Activated CD4-positive, alpha-beta T cell treated with anti-CD3 and anti-CD28 coated beads, Interleukin-2, Interleukin-4, amounts not matched to agents 100 ng/mL and 50 ng/mL, durations not matched to agents 16 hours and 8 hours (primary cell): ENCODE measurements around the gene NSUN3.

Experiments
- DNase-seq: peaks from one replicate; pipeline ENCODE4 v3.0.0-alpha.2; 2020; ENCODE audit warnings: low spot score

The NSUN3 gene

GRCh38 chr3:94130690-94131089 is 67.8 kb downstream of the NSUN3 start:
- DNase-seq = no peak

GRCh38 chr3:94132777-94133176 is 69.9 kb downstream of the NSUN3 start:
- DNase-seq = no peak

GRCh38 chr3:94136133-94136532 is 73.3 kb downstream of the NSUN3 start:
- DNase-seq = no peak

DNA sequence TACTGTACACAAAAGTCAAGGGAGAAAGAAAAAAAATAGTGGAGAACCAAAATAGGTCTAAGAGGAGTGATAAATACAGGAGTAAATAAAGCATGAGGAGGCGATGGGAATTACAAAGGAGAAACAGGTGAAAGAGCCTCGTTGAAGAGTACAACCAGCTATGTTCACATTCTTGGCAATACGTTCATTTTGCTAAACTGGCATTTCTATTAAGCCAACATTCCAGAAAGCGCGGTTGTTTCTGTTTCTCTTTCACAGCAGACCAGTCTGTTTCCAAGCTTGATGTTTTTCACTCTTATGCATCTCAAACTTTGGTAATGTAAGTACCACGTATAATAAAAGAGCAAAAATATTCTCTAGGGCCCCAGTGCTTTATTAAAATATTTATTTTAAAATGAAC is 74.5 kb downstream of the NSUN3 start:
- no peak for DNase-seq

- no peak for DNase-seq
Measured at GRCh38 chr3:94146455-94146854, 83.6 kb downstream of the NSUN3 start.

GRCh38 chr3:94147012-94147411 is 84.2 kb downstream of the NSUN3 start:
- no peak for DNase-seq

DNA sequence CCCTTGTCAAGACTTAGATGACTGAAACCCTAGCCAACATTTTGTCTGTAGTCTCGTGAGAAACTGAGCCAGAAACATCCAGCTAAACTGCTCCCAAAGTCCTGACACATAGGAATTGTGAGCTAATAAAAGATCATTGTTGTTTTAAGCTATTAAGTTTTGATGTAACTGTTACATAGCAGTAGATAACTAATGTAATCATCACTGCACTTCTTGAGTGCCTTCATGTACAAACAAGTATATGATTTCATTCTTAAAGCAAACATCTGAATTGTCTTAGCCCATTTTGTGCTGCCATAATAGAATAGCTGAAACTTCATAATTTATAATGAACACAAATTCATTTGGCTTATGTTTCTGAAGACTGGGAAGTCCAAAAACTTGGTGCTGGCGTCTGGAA is 87.3 kb downstream of the NSUN3 start:
- DNase-seq = no peak

GRCh38 chr3:94156626-94157025 is 93.8 kb downstream of the NSUN3 start:
- DNase-seq = no peak

DNA sequence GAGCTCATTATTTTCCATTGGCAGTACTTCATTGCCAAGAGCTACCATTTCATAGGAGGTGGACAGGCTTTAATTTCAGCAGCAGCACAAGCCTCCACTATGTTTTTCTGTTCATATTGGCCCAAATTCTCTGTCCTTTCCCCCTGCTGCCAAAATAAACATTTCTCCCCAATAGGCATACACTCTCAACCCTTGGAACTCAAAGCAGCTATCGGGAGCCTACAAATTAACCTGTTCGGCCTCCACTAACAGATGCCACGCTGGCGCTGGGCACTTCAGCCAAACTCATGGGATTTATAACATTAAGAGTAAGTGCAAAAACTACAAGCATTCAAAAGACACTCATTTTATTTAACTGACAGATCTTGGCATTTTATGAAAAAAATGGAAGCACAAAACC is 95.7 kb downstream of the NSUN3 start:
- no peak for DNase-seq

GRCh38 chr3:94159062-94159828 is 96.4 kb downstream of the NSUN3 start:
- DNase-seq = no peak

- DNase-seq = peak; percentile 39
Measured at GRCh38 chr3:94162700-94163099, 99.8 kb downstream of the NSUN3 start.

DNA sequence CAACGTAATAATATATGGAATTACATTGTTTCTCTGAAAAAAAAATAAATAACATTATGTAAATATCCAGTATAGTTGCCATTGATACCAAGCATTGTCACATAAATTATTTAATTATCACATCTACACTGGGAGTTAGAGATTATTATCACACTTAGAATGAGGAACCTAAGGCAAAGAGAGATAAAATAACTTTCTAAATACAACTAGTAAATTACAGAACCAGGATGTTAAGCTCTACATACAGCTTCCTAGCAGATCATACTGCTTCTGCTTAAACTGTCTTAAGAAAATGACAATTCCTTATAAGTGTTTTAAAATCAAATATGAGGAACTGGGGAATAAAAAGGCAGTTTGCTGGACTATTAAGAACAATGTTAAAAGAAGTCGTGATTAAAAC is 104.5 kb downstream of the NSUN3 start:
- DNase-seq = no peak

GRCh38 chr3:94167796-94168195 is 104.9 kb downstream of the NSUN3 start:
- no peak for DNase-seq

DNA sequence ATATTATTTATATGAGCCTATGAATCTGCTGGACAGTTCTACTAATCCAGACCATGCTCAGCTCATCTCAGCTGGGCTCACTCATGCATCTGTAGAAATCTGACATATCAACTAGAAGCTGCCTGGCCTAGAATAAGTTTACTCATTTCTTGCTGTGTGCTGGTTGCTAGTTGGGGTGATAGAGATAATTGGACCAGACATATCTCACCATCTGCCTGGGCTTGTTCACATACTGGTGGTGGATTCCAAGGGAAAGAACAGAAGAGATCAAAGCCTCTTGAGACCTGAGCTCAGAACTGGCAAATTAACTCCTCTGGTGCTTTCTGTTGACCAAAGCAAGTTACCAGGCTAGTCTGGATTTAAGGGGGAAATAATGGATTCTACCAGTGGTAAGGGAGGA is 109.1 kb downstream of the NSUN3 start:
- DNase-seq = no peak

DNA sequence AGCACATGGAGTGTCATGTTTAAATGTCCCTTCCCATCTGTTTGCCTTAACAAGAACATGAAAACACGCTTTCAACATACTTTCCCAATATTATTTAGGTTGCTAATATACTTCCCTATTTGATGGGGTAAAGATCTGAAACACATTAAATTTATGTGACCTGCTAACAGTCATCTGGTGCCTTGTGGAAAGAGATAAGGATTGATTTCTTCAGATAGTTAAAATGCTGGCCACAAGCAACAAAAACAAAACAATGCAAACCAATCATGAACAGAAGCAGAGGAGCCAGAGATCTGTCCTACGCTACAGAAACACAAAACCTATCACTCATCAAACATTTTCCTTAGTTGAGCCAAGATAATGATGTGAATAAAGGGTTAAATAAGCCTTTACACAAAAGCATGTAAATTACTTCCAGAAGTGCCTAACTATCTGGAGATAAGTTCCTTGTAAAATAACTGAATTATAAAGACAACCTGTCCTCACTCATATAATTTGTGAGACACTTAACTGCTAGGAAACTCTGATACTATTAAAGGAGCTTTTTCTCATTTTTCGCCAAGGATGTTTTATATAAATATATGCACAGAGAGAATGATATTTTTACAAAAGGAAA is 109.9 kb downstream of the NSUN3 start:
- no peak for DNase-seq

DNA sequence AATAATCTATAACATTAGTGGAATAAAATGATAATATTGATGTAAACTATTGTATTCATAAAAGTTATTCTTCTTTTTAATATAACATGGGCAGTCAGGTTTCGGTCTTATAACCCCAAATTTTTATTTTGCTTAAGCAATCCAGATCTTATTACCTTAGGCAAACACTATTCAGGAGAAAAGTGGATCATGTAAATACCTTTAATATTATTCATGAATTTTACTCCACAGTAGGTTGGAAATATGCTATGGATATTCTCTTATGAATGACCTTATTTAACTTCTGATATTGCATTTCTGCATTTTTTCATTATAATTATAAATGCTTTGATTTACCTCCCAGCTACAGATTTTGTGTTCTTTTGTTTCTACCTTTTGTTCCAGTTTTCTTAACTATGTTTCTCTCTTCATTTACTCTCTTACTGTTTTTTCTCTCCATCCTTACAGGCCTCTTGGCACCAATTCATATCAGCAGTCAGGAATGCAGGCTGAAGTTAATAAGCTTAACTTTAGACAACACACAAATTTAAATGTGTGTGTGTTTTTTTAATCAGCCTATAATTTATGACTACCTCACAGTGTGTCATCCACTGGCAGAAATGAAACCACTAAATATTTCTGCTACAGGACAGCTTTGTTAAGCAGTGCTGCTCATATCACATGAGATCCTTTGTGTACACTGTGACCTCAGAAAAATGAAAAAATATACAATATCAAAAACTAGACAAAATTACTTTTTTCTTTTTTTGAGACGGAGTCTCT is 111.0 kb downstream of the NSUN3 start:
- no peak for DNase-seq

GRCh38 chr3:94175677-94176076 is 112.8 kb downstream of the NSUN3 start:
- no peak for DNase-seq

DNA sequence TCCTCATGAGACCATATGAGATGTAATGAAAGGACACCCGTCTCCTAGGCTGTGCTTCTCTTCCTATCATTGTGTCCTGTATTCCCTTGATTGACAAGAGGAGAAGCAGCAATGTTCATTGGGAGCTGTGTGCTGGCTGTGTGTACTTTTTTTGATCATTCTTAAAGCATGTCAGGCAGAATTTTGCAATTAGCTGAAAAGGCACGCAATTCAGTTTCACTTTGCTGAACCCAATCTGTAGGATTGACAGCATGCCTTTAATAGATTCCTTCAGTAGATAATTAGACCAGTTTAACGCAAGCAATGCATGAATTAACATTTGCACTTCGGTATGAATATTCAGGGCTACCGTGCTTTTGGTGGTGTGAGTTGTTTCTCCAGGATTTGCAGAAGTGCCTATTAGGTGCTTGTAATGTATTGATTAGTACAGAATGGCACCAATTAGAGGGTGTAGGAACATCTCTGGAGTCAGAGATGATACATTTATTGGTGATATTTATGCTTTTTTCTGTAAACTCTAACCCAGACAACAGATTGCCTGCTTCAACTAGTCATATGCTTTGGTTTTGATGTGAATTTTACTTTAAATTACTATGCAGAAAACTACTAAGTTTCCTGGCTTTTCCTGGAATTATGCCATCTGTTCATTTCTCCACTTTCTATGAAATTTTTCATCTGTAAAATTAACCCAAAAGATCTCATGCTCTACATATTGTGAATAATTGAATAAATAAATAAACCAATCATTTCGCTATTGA is 114.3 kb downstream of the NSUN3 start:
- DNase-seq = no peak
